Ovary (tissue), 3 donors: Measurements from ENCODE around the gene NAT14.
A peak's percentile ranks its signal among the peaks of the same experiment; 100 is the strongest.

Source experiments
- CTCF ChIP-seq, 3 donors: fragments of 450-650 bp in 2 of 3; fragments of 200-600 bp in 1 of 3; IDR thresholded peaks; one replicate each; pipeline versions ENCODE4 v1.5.1 to v1.8.0; 2016 to 2022; ENCODE audit warnings: antibody characterized with exemption in 3 of 3, mild to moderate bottlenecking in 1 of 3
- EP300 ChIP-seq: sonication (generic); formaldehyde crosslinking; IDR thresholded peaks from one replicate; pipeline ENCODE4 v1.6.1; 2017; ENCODE audit warnings: antibody characterized with exemption
- POLR2A ChIP-seq: fragments of 450-650 bp; IDR thresholded peaks from one replicate; pipeline ENCODE4 v1.6.1; 2017; ENCODE audit warnings: antibody characterized with exemption, mild to moderate bottlenecking, moderate library complexity
- donor health status: DM: no; HTN: no; CAD: no.

GRCh38 chr19:55486971-55487923 is 2.3 kb downstream of the NAT14 start:
- peak; percentile 45 for TF ChIP-seq POLR2A
- no peak for TF ChIP-seq CTCF (IDR thresholded peaks at IDR 0.05)
- no peak for TF ChIP-seq EP300
